GM23248 (cell line): ENCODE data around the gene ABCA3. TPM values are rescaled to one million over a fixed set of nuclear protein-coding genes. Genes with fewer than 3 reads are reported as not detected.
A peak's percentile ranks its signal among the peaks of the same experiment; 100 is the strongest.

Source experiments
- DNase-seq: peaks from one replicate; pipeline ENCODE4 v3.0.0-alpha.2; 2015
- H2AFZ ChIP-seq: fragments of 200-600 bp; sonication (generic); 2 replicates; pipeline ENCODE4 v1.6.1; 2016; ENCODE audit warnings: antibody characterized with exemption
- H3F3A ChIP-seq: fragments of 200-600 bp; sonication (generic); 2 replicates; pipeline ENCODE4 v1.6.1; 2016; ENCODE audit warnings: mild to moderate bottlenecking, antibody characterized with exemption, mixed run types; ENCODE audit not compliant: insufficient read depth
- H3K27ac ChIP-seq: fragments of 200-600 bp; sonication (generic); 2 replicates; pipeline ENCODE4 v1.5.1; 2016; ENCODE audit warnings: mild to moderate bottlenecking
- H3K27me3 ChIP-seq: fragments of 200-600 bp; sonication (generic); replicated peaks from 2 replicates; pipeline ENCODE4 v1.6.1; 2016; ENCODE audit warnings: mild to moderate bottlenecking; ENCODE audit not compliant: insufficient read depth
- H3K36me3 ChIP-seq: fragments of 200-600 bp; sonication (generic); 2 replicates; pipeline ENCODE4 v1.6.1; 2016; ENCODE audit warnings: low read depth, mild to moderate bottlenecking
- H3K4me1 ChIP-seq: fragments of 200-600 bp; sonication (generic); 2 replicates; pipeline ENCODE4 v1.6.1; 2016; ENCODE audit warnings: mild to moderate bottlenecking; ENCODE audit not compliant: insufficient read depth
- H3K4me2 ChIP-seq: fragments of 200-600 bp; sonication (generic); one replicate; pipeline ENCODE4 v1.6.1; 2016; ENCODE audit warnings: mild to moderate bottlenecking; ENCODE audit not compliant: unreplicated experiment
- H3K4me3 ChIP-seq: fragments of 200-600 bp; sonication (generic); 2 replicates; pipeline ENCODE4 v1.5.1; 2016; ENCODE audit warnings: mild to moderate bottlenecking
- H3K79me2 ChIP-seq: fragments of 200-600 bp; sonication (generic); 2 replicates; pipeline ENCODE4 v1.6.1; 2016; ENCODE audit warnings: mild to moderate bottlenecking; ENCODE audit not compliant: insufficient read depth
- H3K9ac ChIP-seq: fragments of 200-600 bp; sonication (generic); 2 replicates; pipeline ENCODE4 v1.6.1; 2016; ENCODE audit warnings: mild to moderate bottlenecking
- H3K9me2 ChIP-seq: fragments of 200-600 bp; sonication (generic); 2 replicates; pipeline ENCODE4 v1.6.1; 2016; ENCODE audit warnings: mixed run types, mild to moderate bottlenecking, moderate library complexity; ENCODE audit not compliant: insufficient read depth
- H3K9me3 ChIP-seq: fragments of 200-600 bp; sonication (generic); one replicate; pipeline ENCODE4 v1.6.1; 2017; ENCODE audit warnings: low read depth
- H4K20me1 ChIP-seq: fragments of 200-600 bp; sonication (generic); 2 replicates; pipeline ENCODE4 v1.6.0; 2016; ENCODE audit not compliant: insufficient read depth
- EZH2 ChIP-seq: fragments of 200-600 bp; sonication (generic); IDR thresholded peaks from 2 replicates; pipeline ENCODE4 v1.6.1; 2018; ENCODE audit warnings: antibody characterized with exemption, mild to moderate bottlenecking; ENCODE audit not compliant: insufficient read depth, poor library complexity, severe bottlenecking
- EZH2phosphoT487 ChIP-seq: fragments of 200-600 bp; sonication (generic); IDR thresholded peaks from 2 replicates; pipeline ENCODE4 v1.6.1; 2018; ENCODE audit warnings: antibody characterized with exemption, moderate library complexity, mild to moderate bottlenecking, low read depth; ENCODE audit not compliant: insufficient read depth
- WGBS, 2 experiments: methylation state at CpG; one replicate each; pipeline ENCODE4 v1.1.6; 2015 to 2017; ENCODE audit warnings: low lambda C conversion rate in 2 of 2, low coverage in 1 of 2; ENCODE audit errors: missing lambda C conversion rate in 2 of 2; 5-methylcytosine and 5-hydroxymethylcytosine counted together
- in situ Hi-C: fragments of 300-500 bp; cut with MboI; formaldehyde crosslinking; loops from 2 replicates; pipeline ENCODE4 v1.15.0; 2020
- polyA plus RNA-seq: library from polyadenylated mRNA; unstranded; fragments of >200 nt; fragmentation: Nextera tagmentation; extraction: Ambion mirVana; gene quantifications from 2 replicates; pipeline ENCODE4 v1.2.1, GENCODE V29; 2016
- total RNA-seq: library from RNA; depleted of rRNA; stranded (reverse); fragments of >200 nt; shearing (Covaris generic); gene quantifications from 2 replicates; pipeline ENCODE4 v1.2.3, GENCODE V29; 2014

The ABCA3 gene
- total and polyA plus RNA-seq, 2 experiments from 2014 or later: 0.64 to 0.76 TPM

GRCh38 chr16:2365397-2366294 lies 25.1 kb upstream of the ABCA3 start:
- TF ChIP-seq EZH2phosphoT487 (no peak), EZH2 (no peak)
- Histone ChIP-seq H4K20me1 (no peaks in the 10 kb centered on the region), H3F3A (peaks cover 33% of the 10 kb centered on the region), H3K9ac (peak overlapping the region; percentile 10; the same call in 1 of the 2 replicates), H3K4me2 (peak overlapping the region; percentile 61), H3K9me3 (no peaks in the 10 kb centered on the region), H3K27me3 (no peaks in the 10 kb centered on the region), H3K9me2 (no peaks in the 10 kb centered on the region), H3K36me3 (no peaks in the 10 kb centered on the region), H3K27ac (peak overlapping the region; percentile 59), H3K4me3 (peak overlapping the region; percentile 7), H3K79me2 (no peaks in the 10 kb centered on the region), H2AFZ (0 out of 2 replicates have a peak overlapping the region, but pooled peaks have one; percentile 4), H3K4me1 (peaks cover 29% of the 10 kb centered on the region)
- in situ Hi-C loops: no loop called here
- 28 to 32% methylated on average over 11 of the region's 11 CpGs for WGBS, 2 experiments
- peak; percentile 92 for DNase-seq

DNA sequence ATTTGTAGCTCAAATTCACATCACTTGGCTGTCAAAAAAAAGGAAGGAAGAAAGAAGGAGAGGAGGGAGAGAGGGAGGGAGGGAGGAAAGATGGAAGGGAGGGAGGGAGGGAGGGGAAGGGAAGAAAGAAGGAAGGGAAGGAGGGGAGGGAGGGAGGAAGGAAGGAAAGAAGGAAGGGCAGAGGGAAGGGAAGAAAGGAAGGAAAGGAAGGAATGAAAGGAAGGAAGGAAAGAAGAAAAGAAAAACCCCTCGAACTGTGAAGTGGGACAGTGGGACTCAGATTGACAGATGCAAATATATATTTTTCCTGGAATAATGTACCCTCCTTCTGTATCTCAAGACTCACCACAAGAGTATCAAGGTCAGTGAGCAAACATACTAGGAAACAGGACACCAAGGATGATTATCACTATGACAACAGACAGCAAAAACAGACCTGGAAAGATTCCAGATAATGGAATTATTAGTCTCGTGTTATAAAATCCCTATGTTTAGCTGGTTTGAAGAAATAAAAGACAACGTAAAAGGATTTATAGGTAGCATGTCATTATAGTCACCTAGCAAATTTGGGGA lies 24.2 kb upstream of the ABCA3 start:
- Histone ChIP-seq H3K4me1 (peaks cover 29% of the 10 kb centered on the region), H3K27me3 (no peaks in the 10 kb centered on the region), H3K9me3 (no peaks in the 10 kb centered on the region), H4K20me1 (no peaks in the 10 kb centered on the region), H3K9ac (no peak overlapping the region), H3F3A (peaks cover 33% of the 10 kb centered on the region), H3K36me3 (no peaks in the 10 kb centered on the region), H3K4me3 (no peak overlapping the region), H3K79me2 (no peaks in the 10 kb centered on the region), H3K4me2 (peak overlapping the region; percentile 61), H2AFZ (0 out of 2 replicates have a peak overlapping the region, but pooled peaks have one; percentile 4), H3K9me2 (no peaks in the 10 kb centered on the region), H3K27ac (no peak overlapping the region; the same call in 1 of the 2 replicates)
- no peak for DNase-seq
- 27 to 33% methylated on average over 3 of the region's 3 CpGs for WGBS, 2 experiments
- TF ChIP-seq EZH2: no peak
- no peak for TF ChIP-seq EZH2phosphoT487
- in situ Hi-C loops: no loop called here

DNA sequence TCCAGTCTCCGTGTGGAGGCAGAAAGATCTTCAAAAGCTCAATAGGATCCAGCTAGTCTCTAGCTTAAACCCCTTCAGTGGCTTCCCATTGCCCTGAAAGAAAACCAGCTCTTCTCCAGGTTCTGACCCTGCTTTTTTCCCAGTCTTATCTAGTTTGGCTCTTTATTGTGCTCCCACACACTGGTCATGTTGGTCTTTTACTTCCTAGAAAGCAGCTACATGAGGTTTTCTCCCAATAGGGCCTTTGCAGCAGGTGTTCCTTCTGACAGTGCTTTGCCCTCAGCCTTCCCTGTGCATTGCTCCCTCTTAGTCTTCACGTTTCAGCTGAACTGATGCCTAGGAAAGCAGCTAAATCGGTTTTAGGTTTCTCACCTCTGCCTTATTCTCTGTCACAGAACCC lies 21.7 kb upstream of the ABCA3 start:
- Histone ChIP-seq H3K27ac (no peak overlapping the region), H3K4me3 (no peak overlapping the region), H2AFZ (no peak overlapping the region), H3K4me1 (peaks cover 29% of the 10 kb centered on the region), H3K36me3 (no peaks in the 10 kb centered on the region), H4K20me1 (no peaks in the 10 kb centered on the region), H3K9me3 (no peaks in the 10 kb centered on the region), H3K9me2 (no peaks in the 10 kb centered on the region), H3K79me2 (no peaks in the 10 kb centered on the region), H3F3A (peaks cover 32% of the 10 kb centered on the region), H3K27me3 (0 out of 2 replicates have a peak, but pooled peaks cover 4% of the 10 kb centered on the region), H3K4me2 (no peak overlapping the region), H3K9ac (no peak overlapping the region)
- 41 to 58% methylated on average over 3 of the region's 3 CpGs for WGBS, 2 experiments
- TF ChIP-seq EZH2phosphoT487 (no peak), EZH2 (no peak)
- in situ Hi-C loops: no loop called here
- no peak for DNase-seq

GRCh38 chr16:2361129-2361528 lies 20.6 kb upstream of the ABCA3 start:
- Histone ChIP-seq H3F3A (peaks cover 21% of the 10 kb centered on the region), H4K20me1 (no peaks in the 10 kb centered on the region), H3K9me2 (no peaks in the 10 kb centered on the region), H3K4me2 (peak overlapping the region; percentile 27), H3K4me1 (peaks cover 21% of the 10 kb centered on the region), H2AFZ (no peak overlapping the region), H3K9ac (no peak overlapping the region), H3K27ac (no peak overlapping the region), H3K4me3 (no peak overlapping the region), H3K27me3 (0 out of 2 replicates have a peak, but pooled peaks cover 4% of the 10 kb centered on the region), H3K36me3 (no peaks in the 10 kb centered on the region), H3K79me2 (no peaks in the 10 kb centered on the region), H3K9me3 (no peaks in the 10 kb centered on the region)
- 56 to 60% methylated on average over 4 of the region's 4 CpGs for WGBS, 2 experiments
- DNase-seq: peak; percentile 37
- in situ Hi-C loops: no loop called here
- TF ChIP-seq EZH2 (no peak), EZH2phosphoT487 (no peak)
